Mononuclear cell (primary cell): Measurements from ENCODE around the gene SPRR1A. TPM values are rescaled to one million over a fixed set of nuclear protein-coding genes. Genes with fewer than 3 reads are reported as not detected.

Experiments used
- H3K27me3 ChIP-seq: 2 replicates; pipeline ENCODE4 v1.6.0; 2011; ENCODE audit warnings: low read length, control low read depth; ENCODE audit not compliant: insufficient read depth
- H3K4me1 ChIP-seq: 2 replicates; pipeline ENCODE4 v1.5.1; 2011; ENCODE audit warnings: mild to moderate bottlenecking, low read length, control low read depth; ENCODE audit not compliant: insufficient read depth
- H3K4me3 ChIP-seq: 2 replicates; pipeline ENCODE4 v1.5.1; 2011; ENCODE audit warnings: mild to moderate bottlenecking, low read length, moderate library complexity
- H3K9me3 ChIP-seq: 2 replicates; pipeline ENCODE4 v1.5.1; 2011; ENCODE audit warnings: low read depth, mild to moderate bottlenecking, control low read depth, low read length
- total RNA-seq: library from RNA; depleted of rRNA; stranded (reverse); fragments of >200 nt; gene quantifications from one replicate; pipeline ENCODE4 v1.2.3, GENCODE V29; 2012

Gene SPRR1A
- total RNA-seq = not detected

- peaks cover 5% of the 10 kb centered on the region for H3K27me3 ChIP-seq
- H3K4me3 ChIP-seq = no peak within 1 kb of the TSS
- no peaks in the 10 kb centered on the region for H3K4me1 ChIP-seq
- no peaks in the 10 kb centered on the region for H3K9me3 ChIP-seq
Observed at GRCh38 chr1:152983743-152984142, at the start of gene SPRR1A. Gene SPRR1A (plus strand): TSS chr1:152984081. CDS start chr1:152985231, 1,150 bp downstream.

DNA sequence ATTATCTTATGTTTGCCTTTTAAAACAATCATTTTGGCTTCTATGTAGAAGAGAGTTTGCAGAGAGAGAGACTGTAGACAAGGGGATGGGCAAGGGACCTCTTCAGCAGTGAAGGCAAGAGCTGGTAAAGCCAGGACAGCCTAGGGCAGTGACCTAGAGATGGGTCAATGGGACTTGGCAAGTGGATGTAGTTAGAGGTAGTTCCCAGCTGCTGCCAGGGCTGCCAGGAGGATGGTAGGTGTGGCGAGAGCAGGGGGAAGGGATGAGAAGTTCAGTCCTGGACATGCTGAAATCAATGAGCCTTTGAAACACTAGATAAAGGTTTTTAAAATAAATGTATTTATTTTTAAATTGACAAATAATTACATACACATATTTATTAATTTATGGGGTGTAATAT is 43.3 kb upstream of the SPRR1A start:
- H3K9me3 ChIP-seq = no peaks in the 10 kb centered on the region
- H3K27me3 ChIP-seq = no peaks in the 10 kb centered on the region
- no peaks in the 10 kb centered on the region for H3K4me1 ChIP-seq
- H3K4me3 ChIP-seq = no peak overlapping the region

DNA sequence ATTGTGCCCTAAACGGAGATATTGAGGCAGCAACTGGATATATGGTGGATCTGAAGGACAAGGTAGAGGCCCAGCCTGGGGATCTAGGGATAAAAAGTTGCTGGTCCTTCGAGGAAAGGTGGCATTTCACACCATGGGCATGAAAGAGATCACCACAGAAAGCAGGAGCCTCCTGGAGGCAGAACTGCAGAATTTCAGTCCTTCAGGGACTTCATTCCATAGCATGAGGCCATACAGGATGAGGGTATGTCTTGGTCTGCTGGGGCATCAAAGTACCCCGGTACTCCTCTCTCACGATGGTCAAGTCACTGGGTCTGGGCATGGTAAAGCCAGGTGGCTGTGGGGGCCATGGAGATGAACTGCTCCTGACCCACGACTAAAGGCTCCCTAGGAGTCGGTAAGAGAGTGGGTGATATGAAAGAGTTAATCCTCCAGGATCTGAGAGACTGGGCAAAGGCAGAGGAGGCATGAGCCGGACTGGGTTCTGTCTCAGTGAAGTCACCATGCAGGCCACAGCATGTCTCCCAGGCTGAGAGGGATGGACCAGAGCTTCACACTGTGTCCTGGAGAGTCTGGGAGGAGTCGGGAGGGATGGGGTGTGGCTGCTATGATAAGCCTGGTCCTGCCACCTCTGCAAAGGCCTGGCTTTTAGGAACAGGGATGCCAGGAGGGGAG is 42.7 kb upstream of the SPRR1A start:
- H3K4me3 ChIP-seq = no peak overlapping the region
- H3K27me3 ChIP-seq = no peaks in the 10 kb centered on the region
- H3K4me1 ChIP-seq = no peaks in the 10 kb centered on the region
- no peaks in the 10 kb centered on the region for H3K9me3 ChIP-seq

DNA sequence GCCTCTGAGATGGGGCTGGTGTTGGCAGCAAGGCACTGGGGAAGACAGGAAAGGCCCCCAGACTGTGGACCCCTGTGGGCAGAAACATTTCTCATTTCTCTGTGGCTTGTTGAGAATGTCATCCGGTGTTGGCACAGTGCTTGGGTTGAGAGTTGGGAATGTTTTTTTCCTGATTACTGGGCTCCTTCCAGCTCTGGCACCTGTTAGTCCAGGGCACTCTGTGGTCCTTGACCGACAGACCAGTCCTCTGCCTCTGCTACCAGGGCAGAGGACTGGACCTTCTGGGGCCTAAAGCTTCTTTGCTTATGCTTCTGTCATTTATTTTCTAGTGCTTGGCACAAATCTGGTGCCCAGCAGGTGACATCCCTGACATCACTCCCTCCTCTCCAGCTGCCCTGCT is 41.7 kb upstream of the SPRR1A start:
- Histone ChIP-seq H3K4me1 (no peaks in the 10 kb centered on the region), H3K4me3 (no peak overlapping the region), H3K9me3 (no peaks in the 10 kb centered on the region), H3K27me3 (no peaks in the 10 kb centered on the region)

- Histone ChIP-seq H3K9me3 (no peaks in the 10 kb centered on the region), H3K4me1 (no peaks in the 10 kb centered on the region), H3K27me3 (no peaks in the 10 kb centered on the region), H3K4me3 (no peak overlapping the region)
Observed at GRCh38 chr1:152946248-152946647, 37.6 kb upstream of the SPRR1A start.

- Histone ChIP-seq H3K9me3 (no peaks in the 10 kb centered on the region), H3K4me3 (no peak within 1 kb of the TSS)
Observed at GRCh38 chr1:152946651-152947256, 37.1 kb upstream of the SPRR1A start, which contains the start of gene SPRR5. Gene SPRR5 (plus strand): TSS chr1:152947206. CDS start chr1:152948555, 1,349 bp downstream.

DNA sequence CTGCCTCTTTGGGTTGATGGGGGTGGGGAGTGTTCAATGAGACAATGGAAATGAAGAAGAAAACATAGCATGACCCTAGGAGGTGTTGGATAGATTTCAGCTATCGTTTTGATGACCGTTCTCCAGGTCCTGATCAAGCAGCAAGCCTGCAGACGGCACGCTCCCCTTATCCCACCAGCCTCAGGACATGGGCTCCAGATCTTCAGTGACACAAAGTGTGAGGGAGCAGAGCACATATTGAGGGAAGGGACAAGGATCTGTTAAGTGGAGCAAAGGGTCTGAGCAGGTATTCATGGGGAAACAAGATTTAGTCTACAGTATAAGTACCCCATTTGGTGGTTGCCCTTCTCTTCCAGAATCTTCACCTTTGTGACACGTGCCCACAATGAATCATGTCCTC is 32.2 kb upstream of the SPRR1A start:
- Histone ChIP-seq H3K27me3 (no peaks in the 10 kb centered on the region), H3K9me3 (no peaks in the 10 kb centered on the region), H3K4me3 (no peak overlapping the region), H3K4me1 (no peaks in the 10 kb centered on the region)

More at GRCh38 chr1:152946651-152947256, 37.1 kb upstream of the SPRR1A start, which contains the start of gene SPRR5:
- Histone ChIP-seq H3K27me3 (no peaks in the 10 kb centered on the region), H3K4me1 (no peaks in the 10 kb centered on the region)

- Histone ChIP-seq H3K9me3 (no peaks in the 10 kb centered on the region), H3K4me1 (no peaks in the 10 kb centered on the region), H3K27me3 (no peaks in the 10 kb centered on the region), H3K4me3 (no peak overlapping the region)
Observed at GRCh38 chr1:152953761-152954160, 30.1 kb upstream of the SPRR1A start.

DNA sequence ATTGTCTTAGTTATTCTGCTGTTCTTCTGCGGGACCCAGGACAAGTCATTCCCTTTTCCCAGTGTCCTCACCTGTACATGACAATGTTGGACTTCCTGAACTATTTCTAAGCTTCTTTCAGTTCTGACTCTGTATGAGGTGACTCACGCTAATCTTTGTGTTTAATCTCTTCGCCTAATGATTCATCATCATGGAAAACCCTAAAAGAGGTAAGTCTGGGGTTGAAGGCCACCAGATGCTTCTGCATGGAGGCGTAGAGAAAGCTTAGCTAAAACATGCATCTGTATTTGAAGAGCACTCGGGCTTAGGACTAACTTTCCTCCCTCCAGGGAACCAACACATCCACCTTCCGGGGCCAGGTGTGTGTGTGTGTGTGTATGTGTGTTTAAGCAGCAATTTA is 29.4 kb upstream of the SPRR1A start:
- Histone ChIP-seq H3K27me3 (no peaks in the 10 kb centered on the region), H3K4me3 (no peak overlapping the region), H3K4me1 (no peaks in the 10 kb centered on the region), H3K9me3 (no peaks in the 10 kb centered on the region)

DNA sequence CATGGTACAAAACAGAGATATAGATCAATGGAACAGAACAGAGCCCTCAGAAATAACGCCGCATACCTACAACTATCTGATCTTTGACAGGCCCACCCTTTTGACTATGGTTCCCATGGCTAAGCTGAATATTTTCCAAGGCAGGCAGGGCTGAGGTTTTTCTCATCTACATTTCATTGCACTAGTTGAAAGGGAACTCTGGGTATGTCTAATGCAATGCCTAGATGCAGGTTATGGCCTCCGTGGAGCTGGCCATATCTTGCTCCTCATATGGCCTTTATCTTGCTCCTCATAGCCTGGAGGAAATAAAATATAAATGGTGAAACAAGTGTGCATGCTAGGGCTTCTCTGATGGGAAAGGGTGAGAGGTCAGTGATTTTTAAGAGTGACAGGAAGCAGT is 26.3 kb upstream of the SPRR1A start:
- H3K9me3 ChIP-seq = no peaks in the 10 kb centered on the region
- H3K27me3 ChIP-seq = no peaks in the 10 kb centered on the region
- H3K4me3 ChIP-seq = no peak overlapping the region
- no peaks in the 10 kb centered on the region for H3K4me1 ChIP-seq

GRCh38 chr1:152959273-152959672 is 24.6 kb upstream of the SPRR1A start:
- Histone ChIP-seq H3K27me3 (no peaks in the 10 kb centered on the region), H3K4me1 (no peaks in the 10 kb centered on the region), H3K9me3 (no peaks in the 10 kb centered on the region), H3K4me3 (no peak overlapping the region)

GRCh38 chr1:152959801-152960451 is 24.0 kb upstream of the SPRR1A start:
- Histone ChIP-seq H3K4me3 (no peak overlapping the region), H3K9me3 (no peaks in the 10 kb centered on the region)

DNA sequence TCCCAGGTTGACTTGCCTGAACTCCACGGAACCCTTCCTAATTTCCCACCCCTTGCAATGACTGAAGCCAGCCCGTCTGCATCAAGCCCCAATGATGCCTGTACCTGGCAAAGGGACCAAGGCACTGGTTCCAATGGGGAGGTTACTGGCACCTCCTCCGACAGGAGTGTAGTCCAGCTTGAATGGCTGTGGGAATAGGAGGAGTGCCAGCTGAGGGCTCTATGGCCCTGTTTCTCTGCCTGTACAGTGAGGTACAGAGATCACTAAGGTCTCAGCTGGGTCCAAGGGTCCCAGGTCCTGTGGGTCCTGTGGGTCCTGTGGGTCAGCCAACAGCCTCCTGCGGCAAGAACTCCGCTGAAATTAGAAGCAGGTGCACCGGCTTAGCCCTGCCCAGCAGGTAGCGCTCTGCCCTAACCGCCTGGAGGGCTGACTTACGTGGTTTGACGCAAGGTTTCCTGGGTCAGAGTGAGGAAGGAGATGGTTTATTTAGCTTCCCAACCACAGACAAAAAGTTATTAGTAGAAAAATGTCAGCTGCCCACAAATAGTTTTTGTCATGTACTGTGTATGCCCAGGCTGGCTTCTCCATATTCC is 23.3 kb upstream of the SPRR1A start:
- H3K4me1 ChIP-seq = no peaks in the 10 kb centered on the region
- no peaks in the 10 kb centered on the region for H3K27me3 ChIP-seq
- H3K4me3 ChIP-seq = no peak overlapping the region
- H3K9me3 ChIP-seq = no peaks in the 10 kb centered on the region

More at GRCh38 chr1:152959801-152960451, 24.0 kb upstream of the SPRR1A start:
- no peaks in the 10 kb centered on the region for H3K27me3 ChIP-seq
- H3K4me1 ChIP-seq = no peaks in the 10 kb centered on the region

GRCh38 chr1:152961226-152961891 is 22.5 kb upstream of the SPRR1A start:
- Histone ChIP-seq H3K27me3 (no peaks in the 10 kb centered on the region), H3K4me3 (no peak overlapping the region), H3K9me3 (no peaks in the 10 kb centered on the region), H3K4me1 (no peaks in the 10 kb centered on the region)
